K562 (cell line): ENCODE measurements around the gene IGF2BP1. TPM values are rescaled to one million over a fixed set of nuclear protein-coding genes. Genes with fewer than 3 reads are reported as not detected.

Source experiments
- ARHGAP35 ChIP-seq: fragments of 450-650 bp; IDR thresholded peaks from 2 replicates; pipeline ENCODE4 v1.6.1; 2018; ENCODE audit not compliant: partially characterized antibody
- ARNT ChIP-seq, 2 experiments: fragments of 450-650 bp; IDR thresholded peaks; 2 replicates each; pipeline ENCODE4 v1.6.1; 2016; ENCODE audit warnings: mild to moderate bottlenecking in 1 of 2
- CBX3 ChIP-seq, 2 experiments: IDR thresholded peaks; 1 replicate in 1 of 2; 2 replicates in 1 of 2; pipeline ENCODE4 v1.6.1; 2012; ENCODE audit warnings: inconsistent platforms in 2 of 2, low read length in 2 of 2, borderline replicate concordance in 1 of 2, control low read depth in 1 of 2
- GATAD2B ChIP-seq: fragments of 450-650 bp; IDR thresholded peaks from 2 replicates; pipeline ENCODE4 v1.6.1; 2017; ENCODE audit warnings: mild to moderate bottlenecking, borderline replicate concordance
- GTF2E2 ChIP-seq: fragments of 200-800 bp; sonication (Bioruptor generic); IDR thresholded peaks from 2 replicates; pipeline ENCODE4 v1.6.1; 2016; ENCODE audit warnings: missing genetic modification characterization, missing compliant biosample characterization
- HBP1 ChIP-seq: fragments of 450-650 bp; formaldehyde crosslinking; IDR thresholded peaks from 2 replicates; pipeline ENCODE4 v1.4.0; 2022; ENCODE audit warnings: missing genetic modification characterization
- HDAC1 ChIP-seq, 2 experiments: fragments of 450-650 bp; IDR thresholded peaks; 2 replicates each; pipeline ENCODE4 v1.6.1; 2016 to 2017; ENCODE audit warnings: inconsistent platforms in 1 of 2, mild to moderate bottlenecking in 1 of 2, moderate library complexity in 1 of 2
- HMG20B ChIP-seq: fragments of 250-450 bp; sonication (Bioruptor Pico); IDR thresholded peaks from 2 replicates; pipeline ENCODE4 v1.5.0; 2021; ENCODE audit warnings: mild to moderate bottlenecking
- NRF1 ChIP-seq, 2 experiments: fragments of 450-650 bp; IDR thresholded peaks in 1 of 2; conservative IDR thresholded peaks in 1 of 2; 2 replicates each; pipeline ENCODE4 v1.6.1; 2014; ENCODE audit warnings: mild to moderate bottlenecking in 2 of 2
- SAP30 ChIP-seq: fragments of 200-600 bp; sonication (generic); IDR thresholded peaks from 2 replicates; pipeline ENCODE4 v1.6.1; 2012; ENCODE audit warnings: borderline replicate concordance, low read depth, mild to moderate bottlenecking, moderate library complexity, low read length, control low read depth, inconsistent platforms; ENCODE audit not compliant: insufficient read depth, poor library complexity, severe bottlenecking
- SIN3A ChIP-seq, 2 experiments: fragments of 150-350 bp in 1 of 2; IDR thresholded peaks; 2 replicates each; pipeline ENCODE4 v1.6.1; 2011 to 2016; ENCODE audit warnings: borderline replicate concordance in 2 of 2, low read depth in 2 of 2, low read length in 2 of 2, mild to moderate bottlenecking in 2 of 2, moderate library complexity in 2 of 2; ENCODE audit not compliant: control insufficient read depth in 1 of 2
- STAT5B ChIP-seq: fragments of 250-450 bp; sonication (Bioruptor Pico); IDR thresholded peaks from 2 replicates; pipeline ENCODE4 v1.8.0; 2021; ENCODE audit warnings: mild to moderate bottlenecking, inconsistent platforms
- ZBTB17 ChIP-seq: fragments of 450-650 bp; formaldehyde crosslinking; IDR thresholded peaks from 2 replicates; pipeline ENCODE4 v1.4.0; 2020; ENCODE audit warnings: mild to moderate bottlenecking
- ZBTB33 ChIP-seq: sonication (generic); formaldehyde crosslinking; IDR thresholded peaks from 2 replicates; pipeline ENCODE4 v1.8.1; 2023; ENCODE audit warnings: mild to moderate bottlenecking, missing genetic modification reagents
- ZEB2 ChIP-seq: fragments of 450-650 bp; IDR thresholded peaks from 2 replicates; pipeline ENCODE4 v1.6.1; 2016
- ZNF121 ChIP-seq: sonication (generic); formaldehyde crosslinking; conservative IDR thresholded peaks from 2 replicates; pipeline ENCODE4 v1.8.0; 2022; ENCODE audit warnings: missing genetic modification reagents
- ZNF57 ChIP-seq: fragments of 450-650 bp; formaldehyde crosslinking; IDR thresholded peaks from 2 replicates; pipeline ENCODE4 v1.4.0; 2020; ENCODE audit warnings: mild to moderate bottlenecking, moderate library complexity
- polyA plus RNA-seq, 8 experiments: library from polyadenylated mRNA; depleted of rRNA in 4 of 8; stranded (reverse) in 5 of 8; unstranded in 3 of 8; fragments of >200 nt; fragmentation: Nextera tagmentation in 2 of 8; fragmentation: Illumina TruSeq in 1 of 8; extraction: Ambion mirVana in 2 of 8; extraction: Trizol in 1 of 8; gene quantifications; 2 replicates each; pipeline versions ENCODE4 v1.2.1 to v1.2.3, GENCODE V29; 2011 to 2014; ENCODE audit warnings: inconsistent platforms in 1 of 8, missing spikeins in 1 of 8
- total RNA-seq, 7 experiments: library from RNA; depleted of rRNA in 6 of 7; stranded (reverse); fragments of >200 nt in 6 of 7; fragmentation: Illumina TruSeq in 2 of 7; extraction: Trizol in 2 of 7; gene quantifications; 2 replicates each; pipeline versions ENCODE4 v1.2.1 to v1.2.3, GENCODE V29; 2011 to 2021; ENCODE audit warnings: low replicate concordance in 1 of 7
- TF ChIP-seq, protein P1 (sequence below), 2 experiments: IDR thresholded peaks; 2 replicates each; pipeline ENCODE4 v1.6.1; 2012; ENCODE audit warnings: improper control_type of control experiment in 2 of 2, low read depth in 2 of 2, low read length in 2 of 2, borderline replicate concordance in 1 of 2
- TF ChIP-seq, protein P2 (sequence below), 2 experiments: fragments of 200-800 bp in 1 of 2; sonication (Bioruptor generic) in 1 of 2; sonication (generic) in 1 of 2; formaldehyde crosslinking in 1 of 2; IDR thresholded peaks in 1 of 2; conservative IDR thresholded peaks in 1 of 2; 2 replicates each; pipeline versions ENCODE4 v1.5.0 to v1.6.1; 2016 to 2020; ENCODE audit warnings: missing compliant biosample characterization in 1 of 2, missing genetic modification characterization in 1 of 2, missing genetic modification reagents in 1 of 2

The IGF2BP1 gene
- total and polyA plus RNA-seq, 9 of the 15 experiments (the other 6 are each of a cell fraction or from before 2014, with no cell fraction given): 13.0 to 318 (median 53.6) TPM

- TF ChIP-seq STAT5B (no peak), ZNF121 (no peak), HDAC1 (IDR thresholded peaks at IDR 0.05) (peak in 1 of 2 experiments; percentile 74; a peak in 2 of 4 replicates), ARHGAP35 (no peak), NRF1 (conservative IDR thresholded peaks at IDR 0.05 in 1 of 2, IDR thresholded peaks at IDR 0.05 in 1 of 2) (0 out of 4 replicates have a peak, but pooled peaks of 1 of the 2 experiments have one; percentile 6), SAP30 (peak; percentile 63), HMG20B (CRISPR knock-in tag) (no peak), ZBTB33 (CRISPR knock-in tag) (no peak), ZBTB17 (CRISPR knock-in tag) (0 out of 2 replicates have a peak, but pooled peaks have one; percentile 43), GATAD2B (no peak), ZEB2 (no peak), SIN3A (IDR thresholded peaks at IDR 0.05; ENCODE audit: borderline replicate concordance in 2 of 2, control insufficient read depth in 1 of 2, low read depth in 2 of 2, low read length in 2 of 2) (peak; percentile 45 to 74; a peak in 3 of 4 replicates), GTF2E2 (no peak), CBX3 (IDR thresholded peaks at IDR 0.05; ENCODE audit: borderline replicate concordance in 1 of 2, low read length in 2 of 2) (no peak), HBP1 (CRISPR knock-in tag) (no peak), ZNF57 (CRISPR knock-in tag) (no peak), ARNT (IDR thresholded peaks at IDR 0.05) (no peak)
- TF ChIP-seq, protein P1, sequence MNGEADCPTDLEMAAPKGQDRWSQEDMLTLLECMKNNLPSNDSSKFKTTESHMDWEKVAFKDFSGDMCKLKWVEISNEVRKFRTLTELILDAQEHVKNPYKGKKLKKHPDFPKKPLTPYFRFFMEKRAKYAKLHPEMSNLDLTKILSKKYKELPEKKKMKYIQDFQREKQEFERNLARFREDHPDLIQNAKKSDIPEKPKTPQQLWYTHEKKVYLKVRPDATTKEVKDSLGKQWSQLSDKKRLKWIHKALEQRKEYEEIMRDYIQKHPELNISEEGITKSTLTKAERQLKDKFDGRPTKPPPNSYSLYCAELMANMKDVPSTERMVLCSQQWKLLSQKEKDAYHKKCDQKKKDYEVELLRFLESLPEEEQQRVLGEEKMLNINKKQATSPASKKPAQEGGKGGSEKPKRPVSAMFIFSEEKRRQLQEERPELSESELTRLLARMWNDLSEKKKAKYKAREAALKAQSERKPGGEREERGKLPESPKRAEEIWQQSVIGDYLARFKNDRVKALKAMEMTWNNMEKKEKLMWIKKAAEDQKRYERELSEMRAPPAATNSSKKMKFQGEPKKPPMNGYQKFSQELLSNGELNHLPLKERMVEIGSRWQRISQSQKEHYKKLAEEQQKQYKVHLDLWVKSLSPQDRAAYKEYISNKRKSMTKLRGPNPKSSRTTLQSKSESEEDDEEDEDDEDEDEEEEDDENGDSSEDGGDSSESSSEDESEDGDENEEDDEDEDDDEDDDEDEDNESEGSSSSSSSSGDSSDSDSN (IDR thresholded peaks at IDR 0.05; ENCODE audit: borderline replicate concordance in 1 of 2, low read depth in 2 of 2, low read length in 2 of 2): peak; percentile 26 to 55; a peak in 2 of 4 replicates
- TF ChIP-seq, protein P2, sequence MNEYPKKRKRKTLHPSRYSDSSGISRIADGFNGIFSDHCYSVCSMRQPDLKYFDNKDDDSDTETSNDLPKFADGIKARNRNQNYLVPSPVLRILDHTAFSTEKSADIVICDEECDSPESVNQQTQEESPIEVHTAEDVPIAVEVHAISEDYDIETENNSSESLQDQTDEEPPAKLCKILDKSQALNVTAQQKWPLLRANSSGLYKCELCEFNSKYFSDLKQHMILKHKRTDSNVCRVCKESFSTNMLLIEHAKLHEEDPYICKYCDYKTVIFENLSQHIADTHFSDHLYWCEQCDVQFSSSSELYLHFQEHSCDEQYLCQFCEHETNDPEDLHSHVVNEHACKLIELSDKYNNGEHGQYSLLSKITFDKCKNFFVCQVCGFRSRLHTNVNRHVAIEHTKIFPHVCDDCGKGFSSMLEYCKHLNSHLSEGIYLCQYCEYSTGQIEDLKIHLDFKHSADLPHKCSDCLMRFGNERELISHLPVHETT (CRISPR knock-in tag; conservative IDR thresholded peaks at IDR 0.05 in 1 of 2, IDR thresholded peaks at IDR 0.05 in 1 of 2): peak in 1 of 2 experiments; percentile 44; a peak in 1 of 4 replicates
Measured at GRCh38 chr17:48997827-48998586, 822 bp downstream of the IGF2BP1 start (continued).
